Endodermal cell (in vitro differentiated cells): Measurements from ENCODE around the gene TENT5C. TPM values are rescaled to one million over a fixed set of nuclear protein-coding genes. Genes with fewer than 3 reads are reported as not detected.

ENCODE experiments used
- DNase-seq: peaks from one replicate; pipeline ENCODE4 v3.0.0-alpha.2; 2017
- H3K27ac ChIP-seq: 2 replicates; pipeline ENCODE4 v1.5.1; 2013; ENCODE audit warnings: mild to moderate bottlenecking, low read depth, low read length, moderate library complexity
- H3K27me3 ChIP-seq: 2 replicates; pipeline ENCODE4 v1.6.1; 2013; ENCODE audit warnings: mild to moderate bottlenecking, low read length, moderate library complexity; ENCODE audit not compliant: insufficient read depth, control insufficient read depth, poor library complexity, severe bottlenecking
- H3K36me3 ChIP-seq: 2 replicates; pipeline ENCODE4 v1.7.0; 2013; ENCODE audit warnings: mild to moderate bottlenecking, low read length, moderate library complexity; ENCODE audit not compliant: control insufficient read depth, insufficient read depth
- H3K4me1 ChIP-seq: one replicate; pipeline ENCODE4 v1.7.0; 2013; ENCODE audit warnings: low read length; ENCODE audit not compliant: control insufficient read depth, insufficient read depth
- H3K4me3 ChIP-seq: 2 replicates; pipeline ENCODE4 v1.5.1; 2013; ENCODE audit warnings: mild to moderate bottlenecking, low read length, moderate library complexity
- H3K9ac ChIP-seq: 2 replicates; pipeline ENCODE4 v1.6.1; 2013; ENCODE audit warnings: mild to moderate bottlenecking, low read length, moderate library complexity; ENCODE audit not compliant: poor library complexity, severe bottlenecking; ENCODE audit errors: extremely low read depth
- H3K9me3 ChIP-seq: 2 replicates; pipeline ENCODE4 v1.6.1; 2013; ENCODE audit warnings: mild to moderate bottlenecking, low read length, moderate library complexity; ENCODE audit not compliant: control insufficient read depth
- H3K27ac Mint-ChIP-seq: 2 replicates; pipeline ENCODE4 v1.8.0; 2020; ENCODE audit warnings: mixed read lengths
- H3K27me3 Mint-ChIP-seq: 2 replicates; pipeline ENCODE4 v1.8.0; 2021; ENCODE audit warnings: mild to moderate bottlenecking, mixed read lengths; ENCODE audit not compliant: insufficient read depth
- H3K36me3 Mint-ChIP-seq: 2 replicates; pipeline ENCODE4 v1.8.0; 2020; ENCODE audit warnings: low read depth, mixed read lengths
- H3K4me1 Mint-ChIP-seq: 2 replicates; pipeline ENCODE4 v1.8.0; 2020; ENCODE audit warnings: mixed read lengths
- H3K4me3 Mint-ChIP-seq: 2 replicates; pipeline ENCODE4 v1.8.0; 2020; ENCODE audit warnings: mild to moderate bottlenecking, moderate library complexity, mixed read lengths
- H3K9me3 Mint-ChIP-seq: 2 replicates; pipeline ENCODE4 v1.8.0; 2020; ENCODE audit warnings: mild to moderate bottlenecking, mixed read lengths
- WGBS, 2 experiments: methylation state at CpG; one replicate each; pipeline versions ENCODE4 v1.1.5 to v1.1.7; 2013; ENCODE audit warnings: missing lambda C conversion rate in 2 of 2, mixed read lengths in 1 of 2; ENCODE audit not compliant: insufficient coverage in 1 of 2, insufficient read length in 1 of 2; 5-methylcytosine and 5-hydroxymethylcytosine counted together
- total RNA-seq, 2 donors: library from RNA; stranded (reverse); fragmentation: NEBNext Ultra II Directional in 1 of 2; extraction: Animal tissue kit (Norgen Biotek cat#: 25700) in 1 of 2; gene quantifications; 2 replicates in 1 of 2; 3 replicates in 1 of 2; pipeline ENCODE4 v1.2.1, GENCODE V29; 2021
- TF ChIP-seq, protein P1 (sequence below): fragments of 200-600 bp; sonication (generic); conservative IDR thresholded peaks from 2 replicates; pipeline ENCODE4 v1.5.0; 2021; ENCODE audit warnings: antibody characterized with exemption, mild to moderate bottlenecking

The TENT5C gene
- total RNA-seq, 2 donors from 2014 or later, result 1.0 to 1.4 TPM

DNA sequence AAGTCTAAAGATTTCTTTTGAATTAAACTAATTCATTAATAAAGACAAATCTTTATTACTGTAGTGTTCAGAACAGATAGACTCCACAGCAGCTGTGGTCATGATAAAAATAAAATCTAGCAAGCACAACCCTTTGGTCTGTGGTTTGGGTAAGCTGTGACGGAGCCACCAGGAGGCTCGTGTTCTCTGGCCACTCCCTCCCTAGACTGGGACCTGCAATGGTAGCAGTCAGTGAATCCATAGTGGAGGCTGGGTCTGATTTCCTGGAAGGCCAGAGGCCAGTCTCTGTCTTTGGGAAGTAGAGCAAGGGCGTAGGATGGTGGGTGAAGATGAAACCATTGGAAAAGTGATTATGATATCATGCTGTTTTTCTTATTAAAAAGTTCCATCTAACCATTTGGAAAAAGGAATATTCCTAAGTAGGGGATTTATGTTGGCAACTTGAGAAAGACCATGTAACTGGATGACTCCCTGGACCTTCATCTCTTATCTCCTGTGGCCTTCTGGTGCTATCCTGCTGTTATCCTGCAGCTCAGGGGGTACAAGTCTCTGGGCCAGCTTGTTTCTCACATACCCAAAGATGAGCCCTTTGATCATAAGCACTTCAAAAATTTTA is 39.0 kb downstream of the TENT5C start:
- Histone ChIP-seq H3K9me3 (no peaks in the 10 kb centered on the region), H3K9ac (no peak overlapping the region), H3K4me3 (no peak overlapping the region), H3K36me3 (no peaks in the 10 kb centered on the region), H3K27ac (no peak overlapping the region), H3K27me3 (no peaks in the 10 kb centered on the region), H3K4me1 (no peaks in the 10 kb centered on the region)
- H3K9me3 Mint-ChIP-seq, result no peaks in the 10 kb centered on the region
- H3K36me3 Mint-ChIP-seq, result no peaks in the 10 kb centered on the region
- no peak overlapping the region for H3K4me3 Mint-ChIP-seq
- no peak overlapping the region for H3K27ac Mint-ChIP-seq
- TF ChIP-seq, protein P1, sequence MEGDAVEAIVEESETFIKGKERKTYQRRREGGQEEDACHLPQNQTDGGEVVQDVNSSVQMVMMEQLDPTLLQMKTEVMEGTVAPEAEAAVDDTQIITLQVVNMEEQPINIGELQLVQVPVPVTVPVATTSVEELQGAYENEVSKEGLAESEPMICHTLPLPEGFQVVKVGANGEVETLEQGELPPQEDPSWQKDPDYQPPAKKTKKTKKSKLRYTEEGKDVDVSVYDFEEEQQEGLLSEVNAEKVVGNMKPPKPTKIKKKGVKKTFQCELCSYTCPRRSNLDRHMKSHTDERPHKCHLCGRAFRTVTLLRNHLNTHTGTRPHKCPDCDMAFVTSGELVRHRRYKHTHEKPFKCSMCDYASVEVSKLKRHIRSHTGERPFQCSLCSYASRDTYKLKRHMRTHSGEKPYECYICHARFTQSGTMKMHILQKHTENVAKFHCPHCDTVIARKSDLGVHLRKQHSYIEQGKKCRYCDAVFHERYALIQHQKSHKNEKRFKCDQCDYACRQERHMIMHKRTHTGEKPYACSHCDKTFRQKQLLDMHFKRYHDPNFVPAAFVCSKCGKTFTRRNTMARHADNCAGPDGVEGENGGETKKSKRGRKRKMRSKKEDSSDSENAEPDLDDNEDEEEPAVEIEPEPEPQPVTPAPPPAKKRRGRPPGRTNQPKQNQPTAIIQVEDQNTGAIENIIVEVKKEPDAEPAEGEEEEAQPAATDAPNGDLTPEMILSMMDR, result no peak
- 93% methylated on average over 3 of the region's 3 CpGs for WGBS, 2 experiments
- no peaks in the 10 kb centered on the region for H3K27me3 Mint-ChIP-seq
- no peaks in the 10 kb centered on the region for H3K4me1 Mint-ChIP-seq
- no peak for DNase-seq

DNA sequence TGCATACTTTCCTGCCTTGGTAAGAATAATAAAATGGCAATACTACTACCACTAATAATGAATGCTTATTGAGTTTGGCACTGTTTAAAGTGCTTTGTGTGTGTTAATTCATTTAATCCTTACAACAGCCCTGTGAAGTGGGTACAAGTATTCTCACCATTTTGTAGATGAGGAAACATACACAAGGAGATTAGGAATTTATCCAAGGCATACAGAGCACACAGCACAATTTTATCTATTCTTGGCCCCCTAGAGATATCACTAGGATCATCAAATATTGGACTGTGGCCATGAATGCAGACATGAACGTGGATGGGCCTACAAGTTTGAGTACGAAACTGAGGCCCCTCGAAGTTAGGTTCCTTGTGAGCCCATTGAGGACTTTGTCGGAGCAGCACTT is 39.5 kb downstream of the TENT5C start:
- Mint-ChIP-seq H3K9me3 (no peaks in the 10 kb centered on the region), H3K27ac (no peak overlapping the region), H3K4me3 (no peak overlapping the region), H3K36me3 (no peaks in the 10 kb centered on the region), H3K4me1 (no peaks in the 10 kb centered on the region), H3K27me3 (no peaks in the 10 kb centered on the region)
- TF ChIP-seq, protein P1, result no peak
- Histone ChIP-seq H3K36me3 (no peaks in the 10 kb centered on the region), H3K9ac (no peak overlapping the region), H3K4me1 (no peaks in the 10 kb centered on the region), H3K4me3 (no peak overlapping the region), H3K9me3 (no peaks in the 10 kb centered on the region), H3K27me3 (no peaks in the 10 kb centered on the region), H3K27ac (no peak overlapping the region)
- DNase-seq, result no peak
- WGBS, 2 experiments, result 92 to 93% methylated on average over 4 of the region's 4 CpGs

DNA sequence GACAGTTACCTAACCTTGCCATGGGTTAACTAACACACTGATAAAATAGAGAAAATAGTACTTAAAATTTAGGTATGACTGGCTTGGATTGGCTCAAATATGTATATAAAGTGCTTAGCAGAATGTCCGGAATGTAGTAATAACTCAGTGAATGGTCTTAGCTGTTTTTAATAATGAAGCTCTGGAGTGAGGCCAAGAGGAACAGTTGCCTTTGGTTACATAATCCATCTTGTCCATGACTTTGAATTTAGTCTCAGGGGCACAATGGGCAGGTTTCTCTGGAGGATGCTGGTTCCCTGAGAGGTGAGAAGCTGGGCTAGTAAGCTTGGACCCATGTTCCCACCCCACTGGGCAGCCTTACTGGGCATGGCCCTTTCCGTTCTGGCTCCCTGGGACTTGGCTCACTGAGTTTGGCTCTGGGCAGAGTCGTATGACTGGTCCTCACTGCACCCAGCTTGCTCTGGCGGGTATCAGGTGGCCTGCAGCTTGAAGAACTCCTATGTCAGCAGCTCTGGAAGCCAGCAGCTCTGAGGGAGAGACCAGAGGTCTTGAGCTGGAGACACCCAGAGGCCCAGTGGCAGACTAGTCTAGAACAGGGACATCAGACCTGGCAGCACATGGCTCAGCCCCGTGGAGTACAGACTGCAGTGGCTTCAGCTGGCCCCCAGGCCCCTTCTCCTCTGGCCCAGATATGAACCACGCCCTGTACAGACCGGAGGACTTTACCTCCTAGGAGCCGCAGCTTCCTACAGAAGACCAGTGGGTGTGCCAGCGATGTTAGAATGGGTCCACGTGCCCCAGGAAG is 40.4 kb downstream of the TENT5C start:
- H3K27me3 ChIP-seq, result no peaks in the 10 kb centered on the region
- no peaks in the 10 kb centered on the region for H3K9me3 ChIP-seq
- TF ChIP-seq, protein P1, result no peak
- no peaks in the 10 kb centered on the region for H3K36me3 Mint-ChIP-seq
- H3K36me3 ChIP-seq, result no peaks in the 10 kb centered on the region
- no peaks in the 10 kb centered on the region for H3K4me1 ChIP-seq
- 92 to 96% methylated on average over 9 to 10 of the region's 10 CpGs for WGBS, 2 experiments
- no peak overlapping the region for H3K27ac Mint-ChIP-seq
- no peak overlapping the region for H3K27ac ChIP-seq
- no peak for DNase-seq
- H3K4me3 Mint-ChIP-seq, result no peak overlapping the region
- H3K4me1 Mint-ChIP-seq, result peaks cover 3% of the 10 kb centered on the region
- H3K9me3 Mint-ChIP-seq, result no peaks in the 10 kb centered on the region
- no peaks in the 10 kb centered on the region for H3K27me3 Mint-ChIP-seq
- no peak overlapping the region for H3K4me3 ChIP-seq
- no peak overlapping the region for H3K9ac ChIP-seq
